ENCODE measurements around the gene BSDC1. TPM values are rescaled to one million over a fixed set of nuclear protein-coding genes. Genes with fewer than 3 reads are reported as not detected.

BSDC1 gene
- total and polyA plus RNA-seq, 2 of the 13 experiments (the other 11 are each of a cell fraction or from before 2014, with no cell fraction given), result 40.3 to 64.2 TPM

DNA sequence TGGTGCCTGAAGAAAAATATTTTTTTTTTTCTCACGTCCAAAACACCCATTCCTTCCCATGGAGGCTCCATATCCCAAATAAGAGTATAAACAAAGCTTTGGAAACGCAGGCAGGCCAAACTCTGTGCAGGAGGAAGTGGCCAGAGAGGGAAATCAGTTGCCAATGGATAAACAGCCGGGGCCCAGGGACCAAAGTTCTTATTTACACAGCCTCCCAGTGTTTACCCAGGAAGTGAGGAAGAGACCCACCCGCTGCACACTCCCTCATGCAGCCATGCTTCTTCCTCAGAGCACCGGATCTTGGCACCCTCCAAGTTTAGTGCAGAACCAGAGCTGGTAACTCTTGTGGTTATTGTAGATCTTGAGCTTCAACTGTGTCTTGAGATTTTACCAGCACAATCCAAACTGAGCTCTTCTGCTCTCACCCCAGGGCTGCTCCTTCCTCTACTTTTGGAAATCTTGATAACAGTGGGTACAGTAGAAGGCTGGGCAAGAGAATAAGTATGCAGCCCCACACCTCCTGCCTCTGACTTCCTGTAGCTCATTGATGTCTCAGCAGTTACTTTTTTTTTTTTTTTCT lies 72.4 kb downstream of the BSDC1 start (continued):
- TF ChIP-seq, protein P1, sequence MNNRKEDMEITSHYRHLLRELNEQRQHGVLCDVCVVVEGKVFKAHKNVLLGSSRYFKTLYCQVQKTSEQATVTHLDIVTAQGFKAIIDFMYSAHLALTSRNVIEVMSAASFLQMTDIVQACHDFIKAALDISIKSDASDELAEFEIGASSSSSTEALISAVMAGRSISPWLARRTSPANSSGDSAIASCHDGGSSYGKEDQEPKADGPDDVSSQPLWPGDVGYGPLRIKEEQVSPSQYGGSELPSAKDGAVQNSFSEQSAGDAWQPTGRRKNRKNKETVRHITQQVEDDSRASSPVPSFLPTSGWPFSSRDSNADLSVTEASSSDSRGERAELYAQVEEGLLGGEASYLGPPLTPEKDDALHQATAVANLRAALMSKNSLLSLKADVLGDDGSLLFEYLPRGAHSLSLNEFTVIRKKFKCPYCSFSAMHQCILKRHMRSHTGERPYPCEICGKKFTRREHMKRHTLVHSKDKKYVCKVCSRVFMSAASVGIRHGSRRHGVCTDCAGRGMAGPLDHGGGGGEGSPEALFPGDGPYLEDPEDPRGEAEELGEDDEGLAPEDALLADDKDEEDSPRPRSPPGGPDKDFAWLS (CRISPR knock-in tag; IDR thresholded peaks at IDR 0.05; ENCODE audit: borderline replicate concordance), result no peak
- TF ChIP-seq ISX (CRISPR knock-in tag; conservative IDR thresholded peaks at IDR 0.05), result no peak
- TF ChIP-seq, protein P2, sequence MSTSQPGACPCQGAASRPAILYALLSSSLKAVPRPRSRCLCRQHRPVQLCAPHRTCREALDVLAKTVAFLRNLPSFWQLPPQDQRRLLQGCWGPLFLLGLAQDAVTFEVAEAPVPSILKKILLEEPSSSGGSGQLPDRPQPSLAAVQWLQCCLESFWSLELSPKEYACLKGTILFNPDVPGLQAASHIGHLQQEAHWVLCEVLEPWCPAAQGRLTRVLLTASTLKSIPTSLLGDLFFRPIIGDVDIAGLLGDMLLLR (CRISPR knock-in tag; IDR thresholded peaks at IDR 0.05), result no peak
- peak; percentile 55; the same call in 1 of the 2 replicates for TF ChIP-seq MEIS2 (CRISPR knock-in tag; IDR thresholded peaks at IDR 0.05)
- TF ChIP-seq ELF3 (CRISPR knock-in tag; IDR thresholded peaks at IDR 0.05), result peak; percentile 99
- TF ChIP-seq SNRNP70 (IDR thresholded peaks at IDR 0.05; ENCODE audit: low read depth, low read length), result no peak
- TF ChIP-seq JARID2 (CRISPR knock-in tag; IDR thresholded peaks at IDR 0.05; ENCODE audit: insufficient replicate concordance), result no peak
- TF ChIP-seq ZNF337 (CRISPR knock-in tag; IDR thresholded peaks at IDR 0.05; ENCODE audit: borderline replicate concordance, low read depth), result no peak
- TF ChIP-seq GATAD2A (CRISPR knock-in tag; IDR thresholded peaks at IDR 0.05), result peak; percentile 96
- no peak for TF ChIP-seq ZNF468 (CRISPR knock-in tag; IDR thresholded peaks at IDR 0.05)
- TF ChIP-seq, protein P3, sequence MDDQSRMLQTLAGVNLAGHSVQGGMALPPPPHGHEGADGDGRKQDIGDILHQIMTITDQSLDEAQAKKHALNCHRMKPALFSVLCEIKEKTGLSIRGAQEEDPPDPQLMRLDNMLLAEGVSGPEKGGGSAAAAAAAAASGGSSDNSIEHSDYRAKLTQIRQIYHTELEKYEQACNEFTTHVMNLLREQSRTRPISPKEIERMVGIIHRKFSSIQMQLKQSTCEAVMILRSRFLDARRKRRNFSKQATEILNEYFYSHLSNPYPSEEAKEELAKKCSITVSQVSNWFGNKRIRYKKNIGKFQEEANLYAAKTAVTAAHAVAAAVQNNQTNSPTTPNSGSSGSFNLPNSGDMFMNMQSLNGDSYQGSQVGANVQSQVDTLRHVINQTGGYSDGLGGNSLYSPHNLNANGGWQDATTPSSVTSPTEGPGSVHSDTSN (CRISPR knock-in tag; IDR thresholded peaks at IDR 0.05; ENCODE audit: borderline replicate concordance), result no peak
- TF ChIP-seq RFXAP (CRISPR knock-in tag; IDR thresholded peaks at IDR 0.05; ENCODE audit: borderline replicate concordance), result peak; percentile 50; the same call in 1 of the 2 replicates
- TF ChIP-seq ZFP41 (CRISPR knock-in tag; IDR thresholded peaks at IDR 0.05; ENCODE audit: borderline replicate concordance), result no peak
- TF ChIP-seq RARA (CRISPR knock-in tag; IDR thresholded peaks at IDR 0.05), result peak; percentile 67

Data from HepG2 (cell line).